T-helper 17 cell (primary cell): ENCODE measurements around the gene GHR. TPM values are rescaled to one million over a fixed set of nuclear protein-coding genes. Genes with fewer than 3 reads are reported as not detected.
A peak's percentile ranks its signal among the peaks of the same experiment; 100 is the strongest.

Experiments
- ATAC-seq: fragments of 150-1000 bp; cut with Tn5 transposase; 2 replicates; pipeline ENCODE4 v1.10.0; 2021; ENCODE audit warnings: mild to moderate bottlenecking, moderate library complexity
- DNase-seq, 3 donors: peaks; one replicate each; pipeline versions ENCODE4 v3.0.0 to v3.0.0-alpha.2; 2020 to 2021
- H3K9me3 ChIP-seq: one replicate; pipeline ENCODE4 v1.7.0; 2013; ENCODE audit warnings: low read length, mild to moderate bottlenecking; ENCODE audit not compliant: control insufficient read depth, poor library complexity, severe bottlenecking
- H3K27ac Mint-ChIP-seq: one replicate; pipeline ENCODE4 v1.8.0; 2022; ENCODE audit warnings: mild to moderate bottlenecking, moderate library complexity, mixed read lengths
- H3K27me3 Mint-ChIP-seq: one replicate; pipeline ENCODE4 v1.8.0; 2022; ENCODE audit warnings: mixed read lengths
- H3K36me3 Mint-ChIP-seq: one replicate; pipeline ENCODE4 v1.8.0; 2022; ENCODE audit warnings: low read depth, mixed read lengths
- H3K4me1 Mint-ChIP-seq: one replicate; pipeline ENCODE4 v1.8.0; 2022; ENCODE audit warnings: mild to moderate bottlenecking, mixed read lengths
- H3K4me3 Mint-ChIP-seq: one replicate; pipeline ENCODE4 v1.8.0; 2022; ENCODE audit warnings: mild to moderate bottlenecking, moderate library complexity, mixed read lengths
- total RNA-seq, 4 donors: library from RNA in 2 of 4; stranded (reverse) in 2 of 4; gene quantifications; one replicate each; pipeline ENCODE4 v1.2.3 and lab custom pipeline; 2022 to 2026

The GHR gene
- total RNA-seq, 2 donors from 2014 or later = not detected

- DNase-seq (no peak), ATAC-seq (no peak)
- H3K4me3 Mint-ChIP-seq = no peak overlapping the region
- peaks cover 2% of the 10 kb centered on the region for H3K36me3 Mint-ChIP-seq
- H3K27ac Mint-ChIP-seq = no peak overlapping the region
- no peaks in the 10 kb centered on the region for H3K9me3 ChIP-seq
- H3K27me3 Mint-ChIP-seq = peaks cover 35% of the 10 kb centered on the region
- H3K4me1 Mint-ChIP-seq = no peaks in the 10 kb centered on the region
Observed at GRCh38 chr5:42614509-42614908, 191.3 kb downstream of the GHR start.

- no peaks in the 10 kb centered on the region for H3K4me1 Mint-ChIP-seq
- H3K27me3 Mint-ChIP-seq = peaks cover 21% of the 10 kb centered on the region
- H3K27ac Mint-ChIP-seq = no peak overlapping the region
- no peaks in the 10 kb centered on the region for H3K9me3 ChIP-seq
- H3K36me3 Mint-ChIP-seq = no peaks in the 10 kb centered on the region
- DNase-seq = no peak
- no peak for ATAC-seq
- H3K4me3 Mint-ChIP-seq = no peak overlapping the region
Observed at GRCh38 chr5:42620579-42621216, 197.5 kb downstream of the GHR start.

GRCh38 chr5:42621242-42621641 lies 198.0 kb downstream of the GHR start:
- DNase-seq (no peak), ATAC-seq (peak; percentile 50)
- peaks cover 20% of the 10 kb centered on the region for H3K27me3 Mint-ChIP-seq
- H3K27ac Mint-ChIP-seq = no peak overlapping the region
- H3K9me3 ChIP-seq = no peaks in the 10 kb centered on the region
- no peaks in the 10 kb centered on the region for H3K36me3 Mint-ChIP-seq
- H3K4me3 Mint-ChIP-seq = no peak overlapping the region
- no peaks in the 10 kb centered on the region for H3K4me1 Mint-ChIP-seq

GRCh38 chr5:42621662-42622061 lies 198.4 kb downstream of the GHR start:
- no peaks in the 10 kb centered on the region for H3K36me3 Mint-ChIP-seq
- H3K4me3 Mint-ChIP-seq = no peak overlapping the region
- H3K27me3 Mint-ChIP-seq = peaks cover 19% of the 10 kb centered on the region
- no peak for DNase-seq
- H3K27ac Mint-ChIP-seq = no peak overlapping the region
- H3K9me3 ChIP-seq = no peaks in the 10 kb centered on the region
- ATAC-seq = no peak
- H3K4me1 Mint-ChIP-seq = no peaks in the 10 kb centered on the region

GRCh38 chr5:42624912-42625311 lies 201.7 kb downstream of the GHR start:
- peaks cover 12% of the 10 kb centered on the region for H3K27me3 Mint-ChIP-seq
- H3K4me1 Mint-ChIP-seq = no peaks in the 10 kb centered on the region
- no peak overlapping the region for H3K27ac Mint-ChIP-seq
- H3K9me3 ChIP-seq = no peaks in the 10 kb centered on the region
- no peak for ATAC-seq
- no peaks in the 10 kb centered on the region for H3K36me3 Mint-ChIP-seq
- no peak overlapping the region for H3K4me3 Mint-ChIP-seq
- no peak for DNase-seq

- Mint-ChIP-seq H3K27ac (no peak overlapping the region), H3K4me3 (no peak overlapping the region)
Observed at GRCh38 chr5:42626462-42626861, 203.2 kb downstream of the GHR start.

GRCh38 chr5:42628821-42629220 lies 205.6 kb downstream of the GHR start:
- Mint-ChIP-seq H3K4me3 (no peak overlapping the region), H3K27me3 (peaks cover 19% of the 10 kb centered on the region), H3K36me3 (peaks cover 4% of the 10 kb centered on the region), H3K4me1 (no peaks in the 10 kb centered on the region), H3K27ac (no peak overlapping the region)
- DNase-seq = no peak
- no peaks in the 10 kb centered on the region for H3K9me3 ChIP-seq
- ATAC-seq = no peak

More at GRCh38 chr5:42626462-42626861, 203.2 kb downstream of the GHR start:
- DNase-seq (no peak), ATAC-seq (no peak)
- H3K9me3 ChIP-seq = no peaks in the 10 kb centered on the region
- Mint-ChIP-seq H3K4me1 (no peaks in the 10 kb centered on the region), H3K36me3 (no peaks in the 10 kb centered on the region), H3K27me3 (peaks cover 18% of the 10 kb centered on the region)

- H3K27ac Mint-ChIP-seq = no peak overlapping the region
- peaks cover 4% of the 10 kb centered on the region for H3K36me3 Mint-ChIP-seq
- no peaks in the 10 kb centered on the region for H3K4me1 Mint-ChIP-seq
- H3K4me3 Mint-ChIP-seq = no peak overlapping the region
- DNase-seq (no peak), ATAC-seq (no peak)
- H3K27me3 Mint-ChIP-seq = peaks cover 19% of the 10 kb centered on the region
- H3K9me3 ChIP-seq = no peaks in the 10 kb centered on the region
Observed at GRCh38 chr5:42629284-42629683, 206.0 kb downstream of the GHR start.

GRCh38 chr5:42631241-42631640 lies 208.0 kb downstream of the GHR start:
- Mint-ChIP-seq H3K4me1 (no peaks in the 10 kb centered on the region), H3K4me3 (no peak overlapping the region), H3K36me3 (peaks cover 4% of the 10 kb centered on the region), H3K27ac (no peak overlapping the region), H3K27me3 (peaks cover 15% of the 10 kb centered on the region)
- ATAC-seq (no peak), DNase-seq (no peak)
- no peaks in the 10 kb centered on the region for H3K9me3 ChIP-seq

- DNase-seq = no peak
- Mint-ChIP-seq H3K36me3 (peaks cover 4% of the 10 kb centered on the region), H3K27ac (no peak overlapping the region), H3K27me3 (peaks cover 13% of the 10 kb centered on the region), H3K4me1 (no peaks in the 10 kb centered on the region), H3K4me3 (no peak overlapping the region)
- ATAC-seq = no peak
- no peaks in the 10 kb centered on the region for H3K9me3 ChIP-seq
Observed at GRCh38 chr5:42632354-42632900, 209.2 kb downstream of the GHR start.

- no peak overlapping the region for H3K27ac Mint-ChIP-seq
- H3K9me3 ChIP-seq = no peaks in the 10 kb centered on the region
- peaks cover 4% of the 10 kb centered on the region for H3K36me3 Mint-ChIP-seq
- no peaks in the 10 kb centered on the region for H3K4me1 Mint-ChIP-seq
- DNase-seq = no peak
- no peak for ATAC-seq
- no peak overlapping the region for H3K4me3 Mint-ChIP-seq
- peaks cover 22% of the 10 kb centered on the region for H3K27me3 Mint-ChIP-seq
Observed at GRCh38 chr5:42634575-42634974, 211.3 kb downstream of the GHR start.

- Mint-ChIP-seq H3K27ac (no peak overlapping the region), H3K27me3 (peaks cover 29% of the 10 kb centered on the region), H3K4me3 (no peak overlapping the region), H3K36me3 (peaks cover 4% of the 10 kb centered on the region), H3K4me1 (no peaks in the 10 kb centered on the region)
- ATAC-seq = no peak
- no peaks in the 10 kb centered on the region for H3K9me3 ChIP-seq
- no peak for DNase-seq
Observed at GRCh38 chr5:42636425-42636824, 213.2 kb downstream of the GHR start.

- H3K9me3 ChIP-seq = no peaks in the 10 kb centered on the region
- Mint-ChIP-seq H3K4me3 (no peak overlapping the region), H3K4me1 (no peaks in the 10 kb centered on the region), H3K27me3 (peaks cover 33% of the 10 kb centered on the region), H3K27ac (no peak overlapping the region), H3K36me3 (peaks cover 4% of the 10 kb centered on the region)
- no peak for DNase-seq
- no peak for ATAC-seq
Observed at GRCh38 chr5:42636946-42637345, 213.7 kb downstream of the GHR start.

GRCh38 chr5:42638972-42639371 lies 215.7 kb downstream of the GHR start:
- Mint-ChIP-seq H3K4me3 (no peak overlapping the region), H3K27me3 (peaks cover 46% of the 10 kb centered on the region), H3K36me3 (no peaks in the 10 kb centered on the region), H3K27ac (no peak overlapping the region), H3K4me1 (no peaks in the 10 kb centered on the region)
- DNase-seq = no peak
- no peaks in the 10 kb centered on the region for H3K9me3 ChIP-seq
- no peak for ATAC-seq
